OCI-LY3 (cell line): Measurements from ENCODE around the gene CCDC172.

ENCODE experiments used
- EZH2phosphoT487 ChIP-seq: fragments of 200-600 bp; shearing (Covaris generic); IDR thresholded peaks from 2 replicates; pipeline ENCODE4 v1.6.1; 2018; ENCODE audit warnings: antibody characterized with exemption, mixed run types, low read depth
- TF ChIP-seq, protein P1 (sequence below): fragments of 200-600, 300-600 bp; sonication (generic); IDR thresholded peaks from 2 replicates; pipeline ENCODE4 v1.5.1; 2014; ENCODE audit warnings: antibody characterized with exemption, low read length, low read depth

DNA sequence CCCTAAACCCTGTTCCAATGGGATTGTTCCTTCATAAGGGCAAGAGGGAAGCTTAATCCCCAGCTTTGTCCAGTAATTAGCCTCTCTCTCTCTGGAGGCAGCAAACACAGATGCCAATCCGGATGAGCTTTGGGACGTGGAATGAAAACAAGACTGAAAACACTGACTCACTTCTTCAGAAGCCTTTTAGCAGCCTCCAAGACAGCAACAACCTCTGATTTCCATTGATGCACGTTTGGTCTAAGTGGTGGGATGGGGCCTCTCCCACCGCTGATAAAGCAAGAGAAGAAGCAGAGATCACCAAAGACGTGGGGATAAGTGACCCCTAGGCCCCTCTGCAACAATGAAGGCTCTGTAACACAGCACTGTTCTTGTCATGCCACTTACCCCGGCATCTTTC is 45.4 kb upstream of the CCDC172 start:
- TF ChIP-seq, protein P1, sequence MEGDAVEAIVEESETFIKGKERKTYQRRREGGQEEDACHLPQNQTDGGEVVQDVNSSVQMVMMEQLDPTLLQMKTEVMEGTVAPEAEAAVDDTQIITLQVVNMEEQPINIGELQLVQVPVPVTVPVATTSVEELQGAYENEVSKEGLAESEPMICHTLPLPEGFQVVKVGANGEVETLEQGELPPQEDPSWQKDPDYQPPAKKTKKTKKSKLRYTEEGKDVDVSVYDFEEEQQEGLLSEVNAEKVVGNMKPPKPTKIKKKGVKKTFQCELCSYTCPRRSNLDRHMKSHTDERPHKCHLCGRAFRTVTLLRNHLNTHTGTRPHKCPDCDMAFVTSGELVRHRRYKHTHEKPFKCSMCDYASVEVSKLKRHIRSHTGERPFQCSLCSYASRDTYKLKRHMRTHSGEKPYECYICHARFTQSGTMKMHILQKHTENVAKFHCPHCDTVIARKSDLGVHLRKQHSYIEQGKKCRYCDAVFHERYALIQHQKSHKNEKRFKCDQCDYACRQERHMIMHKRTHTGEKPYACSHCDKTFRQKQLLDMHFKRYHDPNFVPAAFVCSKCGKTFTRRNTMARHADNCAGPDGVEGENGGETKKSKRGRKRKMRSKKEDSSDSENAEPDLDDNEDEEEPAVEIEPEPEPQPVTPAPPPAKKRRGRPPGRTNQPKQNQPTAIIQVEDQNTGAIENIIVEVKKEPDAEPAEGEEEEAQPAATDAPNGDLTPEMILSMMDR, result no peak
- no peak for TF ChIP-seq EZH2phosphoT487
